Parathyroid adenoma (tissue), 2 donors: ENCODE measurements around the gene ZNF514.

ENCODE experiments used
- H2AFZ ChIP-seq: fragments of 300-600 bp; sonication (generic); one replicate; pipeline ENCODE4 v1.7.0; 2017; ENCODE audit warnings: antibody characterized with exemption, mild to moderate bottlenecking
- H3K27ac ChIP-seq: fragments of 300-600 bp; sonication (generic); one replicate; pipeline ENCODE4 v1.7.0; 2017
- H3K27me3 ChIP-seq: fragments of 300-600 bp; sonication (generic); one replicate; pipeline ENCODE4 v1.7.0; 2017; ENCODE audit warnings: low read length; ENCODE audit not compliant: control insufficient read depth, insufficient read depth
- H3K36me3 ChIP-seq: fragments of 300-600 bp; sonication (generic); one replicate; pipeline ENCODE4 v1.7.0; 2017; ENCODE audit warnings: low read length; ENCODE audit not compliant: control insufficient read depth, insufficient read depth
- H3K4me1 ChIP-seq: fragments of 300-600 bp; sonication (generic); one replicate; pipeline ENCODE4 v1.7.0; 2017; ENCODE audit warnings: control low read depth
- H3K4me2 ChIP-seq: fragments of 300-600 bp; sonication (generic); one replicate; pipeline ENCODE4 v1.7.0; 2017; ENCODE audit warnings: low read length
- H3K4me3 ChIP-seq: fragments of 300-600 bp; sonication (generic); one replicate; pipeline ENCODE4 v1.7.0; 2017; ENCODE audit warnings: low read depth, low read length
- H3K79me2 ChIP-seq: fragments of 300-600 bp; sonication (generic); one replicate; pipeline ENCODE4 v1.7.0; 2017; ENCODE audit warnings: control low read depth
- H3K9ac ChIP-seq: fragments of 300-600 bp; sonication (generic); one replicate; pipeline ENCODE4 v1.7.0; 2017; ENCODE audit warnings: mild to moderate bottlenecking
- H3K9me3 ChIP-seq: fragments of 300-600 bp; sonication (generic); one replicate; pipeline ENCODE4 v1.7.0; 2017; ENCODE audit warnings: low read length; ENCODE audit not compliant: control insufficient read depth
- TF ChIP-seq, protein P1 (sequence below): fragments of 300-600 bp; sonication (generic); IDR thresholded peaks from one replicate; pipeline ENCODE4 v1.7.0; 2017; ENCODE audit warnings: antibody characterized with exemption, mild to moderate bottlenecking
- donor health status: primary hyperparathyroidism.

The ZNF514 gene

DNA sequence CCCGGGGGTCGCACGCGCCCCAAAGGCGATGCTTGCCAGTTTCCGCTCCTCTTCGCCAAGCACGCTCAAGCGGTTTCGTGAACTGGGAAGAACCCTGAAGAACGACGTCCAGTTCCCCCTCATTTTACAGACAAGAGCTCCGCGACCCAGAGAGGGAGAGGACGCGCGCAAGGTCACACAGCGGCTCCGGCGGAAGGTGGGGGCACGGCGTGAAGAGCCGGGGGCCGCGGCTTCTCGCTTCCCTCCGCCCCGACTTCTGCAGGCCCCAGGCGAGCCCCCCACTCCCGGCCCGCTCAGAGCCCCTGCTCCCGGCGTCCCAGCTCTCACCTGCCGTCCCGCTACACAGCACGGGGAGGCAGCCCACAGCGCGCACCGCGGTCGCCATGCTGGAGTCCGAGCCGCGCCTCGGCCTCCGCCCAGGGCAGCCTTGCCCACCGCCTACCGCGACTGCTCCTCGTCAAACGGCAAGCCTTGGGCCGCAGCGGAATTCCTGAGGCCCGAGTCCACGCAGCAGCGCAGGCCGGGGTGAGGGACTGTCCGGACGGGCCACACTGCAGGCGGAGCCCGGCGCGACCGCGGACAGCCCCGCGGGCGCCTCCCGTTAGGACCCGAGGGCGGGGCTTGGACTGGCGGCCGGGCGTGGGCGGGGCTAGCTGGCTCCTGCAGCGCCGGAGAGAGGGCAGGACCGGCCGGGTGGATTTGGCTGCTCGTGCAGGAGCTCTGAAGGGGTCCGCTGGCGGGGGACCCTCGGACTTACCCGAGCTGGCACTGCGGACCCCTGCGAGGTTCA, 38.0 kb downstream of the ZNF514 start, which contains the start of gene MRPS5:
MRPS5 (minus strand) TSS at position 402 of the 790 bp plus-strand sequence; CDS start at position 385, 17 bp downstream.
- Histone ChIP-seq H3K36me3 (no peaks in the 10 kb centered on the region), H3K79me2 (peaks cover 10% of the 10 kb centered on the region), H3K27ac (peak within 1 kb of the TSS; percentile 96), H3K4me3 (peak within 1 kb of the TSS; percentile 97), H3K4me2 (peak within 1 kb of the TSS; percentile 67), H3K27me3 (no peaks in the 10 kb centered on the region), H2AFZ (peak within 1 kb of the TSS; percentile 90), H3K4me1 (peaks cover 3% of the 10 kb centered on the region), H3K9ac (peak within 1 kb of the TSS; percentile 74), H3K9me3 (no peaks in the 10 kb centered on the region)
- TF ChIP-seq, protein P1, sequence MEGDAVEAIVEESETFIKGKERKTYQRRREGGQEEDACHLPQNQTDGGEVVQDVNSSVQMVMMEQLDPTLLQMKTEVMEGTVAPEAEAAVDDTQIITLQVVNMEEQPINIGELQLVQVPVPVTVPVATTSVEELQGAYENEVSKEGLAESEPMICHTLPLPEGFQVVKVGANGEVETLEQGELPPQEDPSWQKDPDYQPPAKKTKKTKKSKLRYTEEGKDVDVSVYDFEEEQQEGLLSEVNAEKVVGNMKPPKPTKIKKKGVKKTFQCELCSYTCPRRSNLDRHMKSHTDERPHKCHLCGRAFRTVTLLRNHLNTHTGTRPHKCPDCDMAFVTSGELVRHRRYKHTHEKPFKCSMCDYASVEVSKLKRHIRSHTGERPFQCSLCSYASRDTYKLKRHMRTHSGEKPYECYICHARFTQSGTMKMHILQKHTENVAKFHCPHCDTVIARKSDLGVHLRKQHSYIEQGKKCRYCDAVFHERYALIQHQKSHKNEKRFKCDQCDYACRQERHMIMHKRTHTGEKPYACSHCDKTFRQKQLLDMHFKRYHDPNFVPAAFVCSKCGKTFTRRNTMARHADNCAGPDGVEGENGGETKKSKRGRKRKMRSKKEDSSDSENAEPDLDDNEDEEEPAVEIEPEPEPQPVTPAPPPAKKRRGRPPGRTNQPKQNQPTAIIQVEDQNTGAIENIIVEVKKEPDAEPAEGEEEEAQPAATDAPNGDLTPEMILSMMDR, result peak; percentile 19

DNA sequence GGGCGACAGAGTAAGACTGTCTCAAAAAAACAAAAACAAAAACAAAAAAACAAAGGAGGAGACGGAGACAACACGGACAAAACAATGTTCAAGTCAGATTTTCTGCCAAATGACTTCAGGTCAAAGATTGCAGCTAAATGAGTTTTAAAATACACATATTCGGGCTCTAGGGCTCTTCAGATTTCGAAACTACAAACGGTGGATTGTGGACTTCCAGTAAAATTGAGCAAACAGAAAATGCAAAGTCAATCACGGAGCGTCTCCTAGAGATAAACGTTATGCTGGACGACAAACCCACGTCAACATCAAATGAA, 38.6 kb downstream of the ZNF514 start:
- peak overlapping the region; percentile 96 for H3K27ac ChIP-seq

DNA sequence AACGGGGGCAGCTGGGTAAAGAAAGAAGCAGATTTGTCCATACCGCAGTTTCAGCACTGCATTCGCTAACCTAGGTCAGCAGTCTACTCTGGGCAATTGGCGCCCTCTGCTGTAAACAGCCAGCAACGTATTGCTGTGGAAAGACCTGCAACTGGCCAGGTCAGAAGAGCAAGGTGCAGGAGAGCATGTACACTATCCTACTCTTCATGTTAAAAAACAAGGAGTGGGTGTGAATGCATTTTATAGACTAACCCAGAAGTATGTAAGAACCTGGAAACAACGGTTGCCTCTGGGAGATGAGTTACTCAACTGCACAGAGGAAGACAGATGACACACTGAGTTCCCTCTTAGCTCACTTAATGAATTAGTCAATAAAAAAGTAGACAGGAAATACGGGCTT, 44.2 kb downstream of the ZNF514 start:
- H3K9ac ChIP-seq, result no peak overlapping the region
- no peaks in the 10 kb centered on the region for H3K36me3 ChIP-seq
- peaks cover 6% of the 10 kb centered on the region for H3K79me2 ChIP-seq
- H3K4me2 ChIP-seq, result no peak overlapping the region
- no peaks in the 10 kb centered on the region for H3K9me3 ChIP-seq
- H3K27ac ChIP-seq, result no peak overlapping the region
- no peaks in the 10 kb centered on the region for H3K4me1 ChIP-seq
- TF ChIP-seq, protein P1, result peak; percentile 75
- no peak overlapping the region for H3K4me3 ChIP-seq
- no peak overlapping the region for H2AFZ ChIP-seq
- H3K27me3 ChIP-seq, result no peaks in the 10 kb centered on the region

More for the DNA sequence above, 38.6 kb downstream of the ZNF514 start:
- Histone ChIP-seq H3K27me3 (no peaks in the 10 kb centered on the region), H3K4me2 (peak overlapping the region; percentile 67), H3K4me3 (peak overlapping the region; percentile 97), H3K9me3 (no peaks in the 10 kb centered on the region), H2AFZ (peak overlapping the region; percentile 90), H3K9ac (peak overlapping the region; percentile 74), H3K36me3 (no peaks in the 10 kb centered on the region), H3K79me2 (peaks cover 10% of the 10 kb centered on the region), H3K4me1 (peaks cover 3% of the 10 kb centered on the region)
- TF ChIP-seq, protein P1, result no peak

DNA sequence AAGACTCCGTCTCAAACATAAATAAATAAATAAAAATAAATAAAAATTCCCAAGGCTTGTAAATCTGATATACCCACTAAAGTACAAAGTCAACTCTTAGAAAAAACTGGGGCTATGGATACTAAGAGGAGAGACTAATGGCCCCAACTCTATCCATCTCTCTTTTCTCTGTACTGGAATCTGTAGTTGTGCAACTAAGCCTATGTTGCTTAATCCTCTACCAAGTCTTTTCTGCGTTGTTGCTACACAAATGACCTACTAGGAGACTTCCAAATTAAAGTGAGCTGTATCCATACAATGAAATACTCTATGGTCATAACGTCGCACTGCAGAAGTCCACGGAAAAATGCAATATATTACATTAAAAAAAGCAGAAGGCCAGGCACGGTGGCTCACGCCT, 46.2 kb downstream of the ZNF514 start:
- no peak overlapping the region for H3K4me3 ChIP-seq
- no peaks in the 10 kb centered on the region for H3K9me3 ChIP-seq
- H3K4me2 ChIP-seq, result no peak overlapping the region
- no peaks in the 10 kb centered on the region for H3K36me3 ChIP-seq
- TF ChIP-seq, protein P1, result no peak
- H3K27me3 ChIP-seq, result no peaks in the 10 kb centered on the region
- no peaks in the 10 kb centered on the region for H3K4me1 ChIP-seq
- peaks cover 7% of the 10 kb centered on the region for H3K79me2 ChIP-seq
- no peak overlapping the region for H2AFZ ChIP-seq
- H3K27ac ChIP-seq, result no peak overlapping the region
- no peak overlapping the region for H3K9ac ChIP-seq

DNA sequence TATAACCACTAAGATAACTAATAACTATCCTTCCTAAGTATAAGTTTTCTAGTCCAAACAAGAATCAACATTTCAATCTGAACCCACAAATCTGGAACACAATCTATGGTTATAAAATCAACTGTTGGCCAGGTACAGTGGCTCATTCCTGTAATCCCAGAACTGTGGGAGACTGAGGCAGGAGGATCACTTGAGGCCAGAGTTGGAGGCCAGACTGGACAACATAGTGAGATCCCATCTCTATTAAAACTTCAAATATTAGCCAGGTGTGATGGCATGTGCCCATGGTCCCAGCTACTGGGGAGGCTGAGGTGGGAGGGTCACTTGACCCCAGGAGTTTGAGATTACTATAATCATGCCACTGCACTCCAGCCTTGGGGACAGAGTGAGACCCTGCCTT, 49.3 kb downstream of the ZNF514 start:
- Histone ChIP-seq H3K4me1 (no peaks in the 10 kb centered on the region), H3K79me2 (peaks cover 7% of the 10 kb centered on the region), H3K27ac (no peak overlapping the region), H3K9ac (no peak overlapping the region), H2AFZ (no peak overlapping the region), H3K4me3 (no peak overlapping the region), H3K27me3 (no peaks in the 10 kb centered on the region), H3K9me3 (no peaks in the 10 kb centered on the region), H3K36me3 (no peaks in the 10 kb centered on the region), H3K4me2 (no peak overlapping the region)
- TF ChIP-seq, protein P1, result no peak
